Activated CD4-positive, alpha-beta T cell treated with anti-CD3 and anti-CD28 coated beads, Interleukin-2, amount 50 U/mL, for 4 hours (primary cell): ENCODE measurements around the gene CEP85.
"Not testable (repeated sequence)": the region's sequence is repeated elsewhere in the genome, so short reads cannot be mapped to it uniquely, and the experiment has no call there.

Source experiments
- DNase-seq, 2 experiments: peaks; one replicate each; pipeline ENCODE4 v3.0.0-alpha.2; 2020

Gene CEP85

GRCh38 chr1:26291433-26291832, 57.4 kb downstream of the CEP85 start:
- no peak for DNase-seq

DNA sequence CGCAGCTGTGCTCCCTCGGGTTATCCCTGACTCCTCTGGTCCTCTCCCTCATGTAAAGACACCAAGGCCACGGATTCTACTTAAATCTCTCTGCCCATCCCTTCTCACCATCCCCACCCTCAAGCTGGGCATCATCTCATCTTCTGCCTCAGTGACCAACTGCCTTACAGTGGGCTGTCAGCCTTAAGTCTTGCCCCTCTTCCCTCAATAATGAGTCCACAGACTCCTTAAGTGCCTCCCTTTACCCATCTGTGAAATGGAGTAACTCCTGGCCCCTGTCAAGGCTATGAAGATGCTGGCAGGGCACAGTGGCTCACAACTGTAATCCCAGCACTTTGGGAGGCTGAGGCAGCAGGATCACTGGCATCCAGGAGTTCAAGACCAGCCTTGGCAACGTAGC, 57.9 kb downstream of the CEP85 start:
- DNase-seq, result no peak

- DNase-seq, result not testable (repeated sequence)
Observed at GRCh38 chr1:26292735-26293134, 58.7 kb downstream of the CEP85 start.

DNA sequence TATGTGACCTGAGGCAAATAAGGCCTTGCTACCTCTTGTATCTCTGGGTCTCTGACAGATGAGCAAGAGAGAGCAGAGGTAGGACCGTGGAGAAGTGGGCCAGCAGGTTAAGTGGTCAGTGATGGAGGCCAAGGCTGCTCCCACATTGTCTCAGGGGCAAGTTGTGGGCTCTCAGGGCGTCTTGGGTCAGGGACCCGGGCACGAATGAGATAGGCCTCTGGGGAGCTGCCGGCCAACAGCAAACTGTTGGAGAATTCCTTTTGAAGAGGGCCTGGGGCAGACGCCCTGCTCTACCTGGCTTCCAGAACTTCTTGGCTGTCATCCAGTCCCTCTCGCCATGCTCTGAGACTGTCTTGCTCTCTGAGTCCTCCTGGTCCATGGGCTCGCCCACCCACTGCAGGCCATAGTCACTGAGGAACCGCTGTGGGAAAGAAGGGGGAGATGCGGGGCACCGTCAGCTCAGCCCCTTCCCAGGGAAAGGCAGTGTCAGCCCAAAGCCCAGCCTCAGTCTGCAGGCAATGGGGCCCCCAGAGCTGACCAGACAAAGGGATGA, 60.0 kb downstream of the CEP85 start:
- no peak for DNase-seq

DNA sequence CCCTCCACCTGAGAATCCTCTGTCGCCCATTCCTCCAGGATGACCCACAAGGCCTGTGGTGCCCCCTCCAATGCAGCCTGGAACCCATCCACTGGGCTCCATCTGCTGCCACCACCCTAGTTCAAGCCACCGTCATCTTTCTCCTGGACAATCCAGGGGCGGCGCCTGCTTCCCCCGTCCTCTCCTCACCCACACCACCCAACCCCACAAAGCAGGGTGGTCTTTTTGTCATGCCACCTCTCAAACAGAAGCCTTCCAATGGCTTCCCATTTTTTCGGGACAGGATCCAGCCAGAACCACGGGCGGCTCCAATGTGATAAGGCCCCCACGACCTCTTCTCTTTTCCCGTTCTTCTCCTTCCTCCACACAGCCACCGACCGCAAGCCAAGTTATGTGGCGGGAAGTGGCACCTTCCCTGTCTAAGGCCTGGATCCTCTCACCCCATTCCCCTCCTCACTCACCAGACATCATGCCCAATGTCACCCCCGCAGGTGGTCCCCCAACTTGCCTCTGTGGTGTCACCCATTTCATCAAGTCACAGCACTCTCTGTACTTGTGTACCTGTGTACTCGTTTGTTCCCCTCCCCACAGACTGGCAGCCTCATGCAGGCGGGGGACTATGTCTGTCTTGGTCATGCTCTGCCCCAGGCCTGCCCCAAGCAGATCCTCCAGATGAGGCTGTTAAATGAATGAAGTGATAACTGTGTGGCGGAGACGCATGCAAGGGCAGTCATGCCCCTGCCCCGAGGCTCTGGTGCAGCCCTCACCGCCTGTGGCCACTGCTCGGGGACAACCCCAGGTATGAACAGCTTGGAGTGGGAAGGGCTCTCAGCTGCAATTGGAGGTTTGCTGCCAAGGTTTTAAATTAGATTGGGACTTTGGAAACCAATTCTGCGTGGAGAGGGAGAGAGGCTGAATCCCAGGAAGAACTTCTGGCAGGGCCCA, 61.5 kb downstream of the CEP85 start:
- DNase-seq, result no peak

GRCh38 chr1:26296340-26297056, 62.5 kb downstream of the CEP85 start:
- no peak for DNase-seq

DNA sequence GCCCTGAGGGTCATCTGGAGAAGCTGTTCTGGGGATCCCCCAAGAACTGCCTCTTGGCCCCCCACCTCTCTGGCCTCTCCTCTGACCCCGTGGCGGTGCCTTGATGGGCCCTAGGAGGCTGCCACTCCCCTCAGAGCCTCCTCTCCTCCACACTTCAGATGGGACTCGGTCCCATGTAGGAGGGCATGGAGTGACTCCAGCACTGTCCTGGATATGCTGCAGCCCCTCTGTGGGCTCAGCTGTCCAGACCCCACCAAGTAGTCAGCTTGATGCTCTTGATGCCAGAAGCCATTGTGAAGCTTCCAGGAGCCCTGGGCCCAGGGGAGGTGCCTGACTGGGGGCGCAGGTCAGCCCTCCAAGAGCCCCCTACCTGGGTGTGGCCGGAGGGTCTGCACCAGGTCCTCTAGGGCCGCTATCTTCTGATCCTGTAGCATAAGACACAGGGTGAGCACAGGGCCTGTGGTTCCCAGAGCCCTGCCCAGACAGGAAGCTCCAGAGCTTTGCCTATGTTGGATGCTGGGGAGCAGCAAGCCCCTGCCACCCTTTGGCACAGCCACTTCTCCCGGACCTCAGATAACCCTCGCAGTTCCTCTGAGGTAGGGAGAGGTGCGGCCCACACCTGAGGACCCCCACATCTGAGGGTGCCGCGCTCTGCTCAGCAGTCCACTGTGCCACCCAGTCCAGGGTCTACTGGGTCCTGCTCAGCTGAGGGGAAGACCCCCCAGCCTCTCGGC, 63.2 kb downstream of the CEP85 start:
- DNase-seq, result no peak

DNA sequence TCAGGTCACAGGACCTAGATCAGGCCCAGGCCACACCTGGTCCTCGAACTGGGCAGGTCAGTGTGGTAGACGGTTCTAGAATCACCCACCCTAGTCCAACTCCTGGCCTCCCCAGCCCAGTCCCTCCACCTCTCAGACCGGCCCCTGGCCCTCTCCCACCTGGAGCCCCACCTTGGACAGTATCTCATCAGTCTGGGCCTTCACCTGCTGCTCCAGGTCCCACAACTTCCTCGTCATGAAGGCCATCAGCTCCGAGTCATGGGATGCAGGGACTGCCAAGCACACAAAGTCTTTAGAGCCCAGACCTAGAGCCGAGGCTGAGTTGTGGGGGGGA, 63.8 kb downstream of the CEP85 start:
- DNase-seq, result no peak

DNA sequence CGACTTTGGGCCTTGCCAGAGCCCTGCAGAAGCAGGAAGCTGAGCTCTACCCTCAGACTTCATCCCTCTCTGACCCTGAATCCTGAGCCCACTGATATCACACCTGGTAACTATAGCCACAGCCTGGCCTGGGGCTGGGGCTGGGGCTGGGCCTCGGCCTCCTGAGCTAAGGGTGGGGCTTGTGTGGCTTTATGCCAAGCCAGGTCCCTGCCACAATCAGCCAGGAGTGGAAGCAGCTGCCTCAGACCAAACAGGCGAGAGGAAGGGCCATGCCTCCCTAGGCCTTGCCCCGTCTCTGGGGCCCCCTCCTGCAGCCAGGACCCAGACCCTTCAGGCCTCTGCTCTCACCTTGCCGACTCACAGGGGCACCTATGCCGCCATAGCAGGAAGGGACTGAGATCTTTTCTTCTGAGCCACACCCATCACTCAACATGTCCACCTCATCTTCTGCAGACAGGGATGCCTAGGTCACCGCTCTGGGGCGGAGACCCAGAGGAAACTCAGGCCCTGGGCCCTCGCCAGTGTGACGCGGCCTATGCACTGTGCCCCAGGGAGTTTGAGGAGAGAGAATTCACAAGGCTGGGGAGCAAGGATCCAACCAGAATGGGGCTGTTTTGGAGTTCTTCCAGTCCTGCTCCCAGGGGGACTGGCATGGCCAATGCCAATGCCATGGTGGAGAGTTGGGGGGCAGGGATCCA, 66.7 kb downstream of the CEP85 start:
- no peak for DNase-seq

- DNase-seq, result no peak
Observed at GRCh38 chr1:26302733-26303405, 68.9 kb downstream of the CEP85 start.

DNA sequence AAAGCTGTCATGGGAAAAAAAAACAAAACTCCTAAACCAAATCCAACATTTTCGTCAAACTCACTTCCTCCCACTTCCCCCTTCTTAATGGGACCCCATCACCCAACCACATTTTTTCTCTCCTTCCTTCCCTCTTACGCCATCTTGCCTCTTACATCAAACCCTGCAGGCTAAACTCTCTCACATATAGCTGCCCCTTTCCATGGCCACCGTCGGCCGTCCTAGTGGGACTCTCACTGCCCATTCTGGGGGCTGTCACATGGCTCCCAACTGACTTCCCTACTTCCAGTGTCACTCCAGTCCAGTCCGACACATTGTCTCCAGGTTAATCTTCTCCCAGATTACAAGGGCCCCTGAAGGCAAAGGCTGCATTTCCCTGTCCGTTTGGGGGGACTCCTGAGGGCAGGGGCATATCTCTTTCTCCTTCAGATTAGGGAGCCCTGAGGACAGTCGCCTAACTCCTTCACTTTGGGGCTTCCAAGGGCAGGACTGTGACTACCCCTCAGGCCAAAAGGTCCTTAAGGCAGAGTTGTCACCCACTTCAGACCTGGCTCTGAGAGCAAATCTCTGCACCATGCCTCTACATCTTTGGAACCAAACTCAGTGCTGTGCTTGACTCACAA, 71.8 kb downstream of the CEP85 start:
- no peak for DNase-seq

- peak; percentile 89 for DNase-seq
Observed at GRCh38 chr1:26306290-26307229, 72.6 kb downstream of the CEP85 start, which contains the start of gene UBXN11. UBXN11 (minus strand) TSS chr1:26306636; CDS start chr1:26302883, 3,753 bp downstream.

DNA sequence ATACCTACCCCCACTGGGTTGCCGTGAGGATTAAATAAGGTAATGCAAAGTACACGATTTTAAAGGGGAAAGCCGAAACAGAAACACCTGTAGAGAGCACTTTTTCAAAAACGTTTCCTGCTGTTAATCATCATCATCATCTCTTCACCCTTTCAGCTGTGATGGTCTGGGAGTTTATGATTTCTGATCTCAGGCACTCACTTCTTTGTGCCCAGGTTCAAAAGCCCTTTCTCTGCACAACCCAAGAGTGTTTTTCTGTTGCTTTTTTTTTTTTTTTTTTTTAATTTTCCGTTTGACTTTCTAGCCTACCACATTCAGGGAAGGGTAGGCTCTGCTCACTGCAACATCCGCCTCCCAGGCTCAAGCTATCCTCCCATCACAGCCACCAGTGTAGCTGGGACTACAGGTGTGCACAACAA, 73.4 kb downstream of the CEP85 start:
- no peak for DNase-seq

DNA sequence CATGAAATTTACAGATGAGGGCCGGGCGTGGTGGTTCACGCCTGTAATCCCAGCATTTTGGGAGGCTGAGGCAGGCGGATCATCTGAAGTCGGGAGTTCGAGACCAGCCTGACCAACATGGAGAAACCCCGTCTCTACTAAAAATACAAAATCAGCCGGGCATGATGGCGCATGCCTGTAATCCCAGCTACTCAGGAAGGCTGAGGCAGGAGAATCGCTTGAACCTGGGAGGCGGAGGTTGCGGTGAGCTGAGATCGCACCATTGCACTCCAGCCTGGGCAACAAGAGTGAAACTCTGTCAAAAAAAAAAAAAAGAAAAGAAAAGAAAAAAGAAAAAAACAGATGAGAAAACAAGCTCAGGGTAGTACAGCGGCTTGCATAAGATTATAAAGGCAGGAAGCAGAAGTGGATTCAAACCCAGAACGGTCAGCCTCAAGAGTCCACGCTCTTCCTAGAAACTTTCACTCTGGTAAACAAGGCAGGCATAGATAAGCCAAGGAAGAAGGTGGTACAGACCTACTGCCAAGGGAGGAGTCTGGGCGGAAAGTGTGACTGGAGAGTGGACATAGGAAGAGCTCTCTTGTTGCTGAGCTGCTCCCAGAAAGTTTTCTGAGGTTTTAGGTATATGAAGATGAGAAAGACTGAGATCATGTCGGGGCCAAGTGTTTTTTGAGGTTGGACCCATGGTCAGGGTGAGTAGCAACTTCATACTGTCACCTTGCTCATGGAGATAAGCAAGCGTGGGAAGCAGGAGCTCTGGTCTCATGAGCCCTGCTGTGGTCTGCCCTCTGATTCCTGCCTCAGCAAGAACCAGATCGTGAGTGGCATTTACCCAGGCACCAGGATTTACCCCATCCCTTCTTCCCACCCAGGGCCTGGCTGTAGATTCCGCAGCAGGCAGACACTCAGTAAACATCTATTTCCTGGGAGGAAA, 74.2 kb downstream of the CEP85 start:
- not testable (repeated sequence) for DNase-seq

- DNase-seq, result no peak
Observed at GRCh38 chr1:26314501-26314900, 80.5 kb downstream of the CEP85 start.

DNA sequence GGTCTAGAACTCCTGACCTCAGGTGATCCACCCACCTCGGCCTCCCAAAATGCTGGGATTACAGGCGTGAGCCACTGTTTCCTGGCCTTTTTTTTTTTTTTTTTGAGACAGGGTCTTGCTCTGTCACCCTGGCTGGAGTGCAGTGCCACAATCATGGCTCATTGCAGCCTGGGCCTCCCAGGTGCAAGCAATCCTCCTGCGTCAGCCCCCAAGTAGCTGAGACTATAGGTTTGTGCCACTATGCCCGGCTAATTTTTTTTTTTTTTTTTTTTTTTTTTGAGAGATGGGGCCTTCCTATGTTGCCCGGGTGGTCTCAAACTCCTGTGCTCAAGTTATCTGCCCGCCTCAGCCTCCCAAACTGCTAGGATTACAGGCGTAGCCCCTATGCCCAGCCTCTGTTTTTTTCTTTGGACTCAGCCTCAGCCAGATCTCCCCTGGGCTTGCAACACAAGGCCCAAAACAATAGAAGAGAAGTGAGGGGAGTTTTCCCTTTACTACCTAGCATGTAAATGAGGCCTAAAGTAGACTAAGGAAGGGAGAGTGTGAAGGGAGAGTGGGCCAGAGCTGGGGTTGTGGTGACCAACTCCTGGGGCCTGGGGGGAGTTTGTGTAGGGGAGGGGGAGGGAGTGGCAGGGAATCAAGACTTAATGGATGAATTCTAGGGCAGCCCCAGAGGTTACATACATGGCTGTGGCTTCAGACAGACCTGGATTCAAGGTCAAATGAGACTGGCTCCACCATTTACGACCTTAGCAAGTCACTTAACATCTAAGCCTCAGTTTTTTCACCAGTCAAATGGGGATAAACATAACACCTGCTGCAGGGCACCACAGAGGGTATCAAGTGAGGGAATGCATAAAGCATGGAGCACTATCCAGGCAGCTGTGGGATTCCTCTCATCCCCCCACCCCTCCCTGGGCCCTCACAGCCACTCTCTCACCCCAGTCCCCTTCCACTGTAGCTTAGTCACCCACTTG, 82.2 kb downstream of the CEP85 start:
- DNase-seq, result no peak

- DNase-seq, result no peak
Observed at GRCh38 chr1:26317146-26317545, 83.1 kb downstream of the CEP85 start.
